Caki2 (cell line): ENCODE measurements around the gene SULT1A1. TPM values are rescaled to one million over a fixed set of nuclear protein-coding genes. Genes with fewer than 3 reads are reported as not detected.
"Not testable (repeated sequence)": the region's sequence is repeated elsewhere in the genome, so short reads cannot be mapped to it uniquely, and the experiment has no call there.

Experiments
- DNase-seq: peaks from one replicate; pipeline ENCODE4 v3.0.0-alpha.2; 2015; ENCODE audit warnings: low read depth
- in situ Hi-C: cut with HindIII; loops from 2 replicates; pipeline ENCODE4 v1.10.0; 2016; ENCODE audit warnings: low sequenced_read_pairs, low pct_unique_long_range_greater_than_20kb, mixed read lengths
- total RNA-seq: library from RNA; depleted of rRNA; stranded (reverse); fragments of >200 nt; shearing (Covaris generic); gene quantifications from 2 replicates; pipeline ENCODE4 v1.2.3, GENCODE V29; 2014; ENCODE audit warnings: low replicate concordance; rRNA removed

Gene SULT1A1
- 232 and 257 TPM in 2 replicates for total RNA-seq

GRCh38 chr16:28609631-28610594 lies at the start of gene SULT1A1:
SULT1A1 (minus strand) TSS chr16:28610044; CDS start chr16:28608855, 1,189 bp downstream.
- peak; percentile 77 for DNase-seq
- in situ Hi-C loops: no loop called here

DNA sequence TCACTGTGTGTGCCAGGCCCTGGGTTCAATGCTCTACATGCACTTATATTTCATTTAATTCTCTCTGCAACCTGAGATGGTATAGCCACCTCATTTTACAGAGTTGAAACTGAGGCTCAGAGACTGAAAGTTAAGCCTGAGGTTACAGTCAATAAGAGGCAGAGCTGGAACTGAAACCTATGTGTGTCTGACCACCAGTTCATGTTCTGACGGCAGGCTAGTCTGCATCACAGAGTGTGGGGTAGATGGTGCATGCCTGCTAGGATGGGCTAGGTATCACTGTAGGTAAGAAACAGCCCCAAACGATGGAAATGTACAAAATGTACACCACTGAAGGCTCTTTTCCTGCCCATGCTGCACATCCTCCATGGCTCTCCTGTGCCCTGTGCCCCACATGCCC lies 30.1 kb upstream of the SULT1A1 start:
- in situ Hi-C loops, DNase-seq: not testable (repeated sequence)

GRCh38 chr16:28638359-28638758 lies 28.5 kb upstream of the SULT1A1 start:
- DNase-seq: not testable (repeated sequence)

GRCh38 chr16:28637765-28638164 lies 27.9 kb upstream of the SULT1A1 start, which contains the start of gene NPIPB8:
NPIPB8 (plus strand) TSS chr16:28638065; CDS start chr16:28638361, 296 bp downstream.
- in situ Hi-C loops: not testable (repeated sequence)

More at GRCh38 chr16:28638359-28638758, 28.5 kb upstream of the SULT1A1 start:
- in situ Hi-C loops: not testable (repeated sequence)

GRCh38 chr16:28636093-28636823 lies 26.4 kb upstream of the SULT1A1 start:
- in situ Hi-C loops: not testable (repeated sequence)
- DNase-seq: peak; percentile 93

More at GRCh38 chr16:28637765-28638164, 27.9 kb upstream of the SULT1A1 start, which contains the start of gene NPIPB8:
- DNase-seq: not testable (repeated sequence)

DNA sequence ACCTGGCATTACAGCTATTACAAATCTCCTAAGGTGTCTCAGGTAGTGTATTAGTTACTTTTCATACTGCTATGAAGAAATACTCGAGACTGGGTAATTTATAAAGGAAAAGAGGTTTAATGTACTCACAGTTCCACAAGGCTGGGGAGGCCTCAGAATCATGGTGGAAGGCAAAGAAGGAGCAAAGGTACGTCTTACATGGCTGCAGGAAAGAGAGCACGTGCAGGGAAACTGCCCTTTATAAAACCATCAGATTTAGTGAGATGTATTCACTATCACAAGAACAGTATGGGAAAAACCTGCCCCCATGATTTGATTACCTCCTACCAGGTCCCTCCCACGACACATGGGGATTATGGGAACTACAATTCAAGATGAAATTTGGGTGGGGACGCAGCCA lies 21.1 kb upstream of the SULT1A1 start:
- in situ Hi-C loops, DNase-seq: not testable (repeated sequence)

DNA sequence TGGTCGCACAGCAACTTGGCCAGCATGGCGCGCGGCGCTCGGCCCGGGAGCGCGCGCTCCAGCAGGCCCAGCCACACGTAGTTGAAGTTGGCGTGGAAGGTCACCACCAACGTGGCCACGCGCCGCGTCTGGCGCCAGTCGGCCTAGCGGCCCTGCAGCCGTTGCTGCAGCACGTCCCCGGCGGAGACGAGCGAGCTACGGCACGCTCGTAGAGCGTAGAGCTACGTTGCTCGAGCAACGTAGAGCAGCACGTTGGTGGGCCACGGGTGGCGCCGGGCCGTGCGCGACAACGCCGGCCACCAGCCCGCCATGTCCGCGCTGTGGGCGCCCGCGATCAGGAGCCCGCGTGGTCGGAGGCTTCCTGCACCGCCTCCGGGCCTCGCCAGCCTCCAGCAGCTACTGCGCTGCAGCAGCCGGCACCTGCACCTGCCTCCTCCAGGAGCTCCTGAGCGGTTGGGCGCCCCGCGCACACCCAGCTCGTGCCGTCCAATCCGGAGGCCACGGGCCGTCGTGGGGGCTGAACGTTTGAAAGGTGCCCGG lies 13.4 kb upstream of the SULT1A1 start:
- DNase-seq: no peak
- in situ Hi-C loops: no loop called here

DNA sequence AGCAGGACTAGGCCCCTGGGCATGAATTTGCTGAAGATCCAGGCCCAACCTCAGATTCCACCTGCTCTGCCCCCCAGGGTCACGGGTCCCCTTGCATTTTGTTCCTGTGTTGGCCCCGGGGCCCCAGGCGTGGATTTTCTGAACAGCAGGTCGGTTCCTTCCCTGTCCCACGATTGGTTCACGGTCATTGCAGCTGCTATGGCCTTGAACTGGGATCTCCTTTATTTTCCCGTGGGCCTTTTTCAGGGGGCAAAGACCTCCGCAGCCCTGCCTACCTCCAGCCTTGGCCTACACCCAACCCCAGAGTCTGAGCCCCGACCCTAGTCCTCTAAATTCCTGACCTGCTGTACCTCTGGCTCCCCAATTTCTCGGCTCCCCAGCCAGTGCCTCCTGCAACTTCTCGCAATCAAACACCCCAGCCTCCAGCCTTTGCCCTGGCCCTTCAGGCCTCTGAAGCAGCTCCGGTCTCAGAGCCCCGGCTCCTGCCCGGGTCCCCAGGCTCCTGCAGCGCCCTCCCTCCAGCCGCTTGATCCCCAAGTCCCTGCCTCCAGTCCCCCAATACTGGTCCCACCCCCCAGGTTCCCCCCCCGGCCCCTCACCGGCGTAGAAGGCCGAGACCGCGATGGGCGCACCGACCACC lies 12.8 kb upstream of the SULT1A1 start:
- in situ Hi-C loops, DNase-seq: not testable (repeated sequence)

DNA sequence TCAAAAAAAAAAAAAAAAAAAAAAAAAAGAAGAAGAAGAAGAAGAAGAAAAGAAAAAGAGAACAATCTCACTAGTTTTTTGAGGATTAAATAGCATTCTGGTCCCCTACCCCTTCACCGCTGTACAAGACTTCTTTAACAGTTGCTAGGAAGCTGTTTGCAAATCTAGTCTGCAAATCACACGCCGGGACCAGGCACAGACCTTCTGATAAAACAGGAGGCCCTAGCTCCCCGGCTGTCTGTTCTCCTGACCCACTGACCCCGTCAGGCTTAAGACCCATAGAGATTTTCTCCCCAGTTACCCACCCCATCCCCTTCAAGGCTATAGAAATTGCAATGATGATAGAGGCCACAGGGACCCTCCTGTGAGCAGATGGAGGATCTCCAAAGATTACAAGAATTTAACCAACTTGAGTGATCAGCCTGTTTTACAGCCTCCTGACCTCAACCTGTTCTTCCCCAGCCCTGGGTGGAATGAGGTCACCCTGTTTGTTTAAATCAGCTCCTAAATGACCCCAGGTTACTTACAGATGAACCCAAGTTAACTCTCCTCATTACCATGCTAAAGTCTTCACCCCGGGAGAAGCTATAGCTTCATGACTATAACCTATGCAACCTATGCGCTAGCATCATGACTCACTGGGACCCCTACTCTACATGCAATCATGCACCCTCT lies 11.8 kb upstream of the SULT1A1 start:
- in situ Hi-C loops: no loop called here

GRCh38 chr16:28620316-28620715 lies 10.5 kb upstream of the SULT1A1 start:
- DNase-seq, in situ Hi-C loops: not testable (repeated sequence)

More for the DNA sequence above, 11.8 kb upstream of the SULT1A1 start:
- DNase-seq: no peak

DNA sequence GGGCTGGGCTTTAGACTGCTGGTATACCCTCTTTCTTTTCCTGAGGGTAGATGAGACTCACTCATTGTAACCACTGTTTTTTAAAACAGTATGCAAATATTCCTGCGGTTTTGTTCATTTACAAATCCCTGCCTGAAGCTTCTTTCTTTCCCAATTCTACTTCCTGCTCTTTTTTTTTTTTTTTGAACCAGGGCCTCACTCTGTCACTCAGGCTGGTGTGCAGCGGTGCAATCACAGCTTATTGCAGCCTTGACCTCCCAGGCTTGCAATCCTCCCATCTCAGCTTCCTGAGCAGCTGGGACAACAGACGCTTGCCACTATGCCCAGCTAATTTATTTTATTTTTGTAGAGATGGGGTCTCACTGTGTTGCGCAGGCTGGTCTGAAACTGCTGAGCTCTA lies 8.0 kb upstream of the SULT1A1 start:
- peak; percentile 93 for DNase-seq
- in situ Hi-C loops: no loop called here

GRCh38 chr16:28616636-28617035 lies 6.8 kb upstream of the SULT1A1 start:
- in situ Hi-C loops: no loop called here
- no peak for DNase-seq

DNA sequence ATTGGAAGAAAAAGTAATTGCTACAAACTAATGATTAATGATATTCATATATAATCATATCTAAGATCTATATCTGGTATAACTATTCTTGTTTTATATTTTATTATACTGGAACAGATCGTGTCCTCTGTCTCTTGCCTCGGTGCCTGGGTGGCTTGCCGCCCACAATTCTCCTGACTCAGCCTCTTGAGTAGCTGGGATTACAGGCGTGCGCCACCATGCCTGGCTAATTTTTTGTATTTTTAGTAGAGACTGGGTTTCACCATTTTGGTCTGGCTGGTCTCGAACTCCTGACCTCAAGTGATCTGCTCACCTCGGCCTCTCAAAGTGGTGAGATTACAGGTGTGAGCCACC lies 6.4 kb upstream of the SULT1A1 start:
- DNase-seq, in situ Hi-C loops: not testable (repeated sequence)

GRCh38 chr16:28615486-28616223 lies 5.8 kb upstream of the SULT1A1 start:
- peak; percentile 55 for DNase-seq
- in situ Hi-C loops: not testable (repeated sequence)

GRCh38 chr16:28614561-28614960 lies 4.7 kb upstream of the SULT1A1 start:
- in situ Hi-C loops, DNase-seq: not testable (repeated sequence)

- in situ Hi-C loops, DNase-seq: not testable (repeated sequence)
Measured at GRCh38 chr16:28613912-28614311, 4.1 kb upstream of the SULT1A1 start.
